SK-N-MC (cell line): ENCODE data around the gene PRKAR2A.
A peak's percentile ranks its signal among the peaks of the same experiment; 100 is the strongest.

Experiments used
- DNase-seq: peaks from one replicate; pipeline ENCODE4 v3.0.0-alpha.2; 2011; ENCODE audit warnings: low read depth, low spot score
- H3K27ac ChIP-seq: fragments of 200-600 bp; sonication (generic); 2 replicates; pipeline ENCODE4 v1.5.1; 2016; ENCODE audit warnings: mixed run types
- H3K36me3 ChIP-seq: fragments of 200-600 bp; sonication (generic); 2 replicates; pipeline ENCODE4 v1.6.1; 2017; ENCODE audit warnings: antibody characterized with exemption, low read length, mixed read lengths; ENCODE audit not compliant: insufficient read depth
- H3K4me3 ChIP-seq: fragments of 200-600 bp; sonication (generic); 2 replicates; pipeline ENCODE4 v1.5.1; 2016
- H3K9ac ChIP-seq: fragments of 200-600 bp; sonication (generic); 2 replicates; pipeline ENCODE4 v1.8.0; 2017; ENCODE audit warnings: mixed run types, mixed read lengths; ENCODE audit not compliant: insufficient read length
- H3K9me3 ChIP-seq: fragments of 200-600 bp; sonication (generic); 2 replicates; pipeline ENCODE4 v1.6.1; 2017; ENCODE audit warnings: low read depth, mild to moderate bottlenecking, antibody characterized with exemption, low read length, moderate library complexity, mixed read lengths
- EZH2 ChIP-seq: fragments of 200-600 bp; sonication (generic); IDR thresholded peaks from one replicate; pipeline ENCODE4 v1.6.1; 2017; ENCODE audit warnings: antibody characterized with exemption
- FOXP2 ChIP-seq: optimal IDR thresholded peaks from 2 replicates; pipeline ENCODE3; 2011; ENCODE audit warnings: mild to moderate bottlenecking, moderate library complexity; ENCODE audit not compliant: insufficient read depth; ENCODE audit errors: extremely low read length, control extremely low read depth
- POLR2AphosphoS5 ChIP-seq: IDR thresholded peaks from 2 replicates; pipeline ENCODE4 v1.6.1; 2012; ENCODE audit warnings: mild to moderate bottlenecking, low read depth, low read length, borderline replicate concordance

Gene PRKAR2A

GRCh38 chr3:48852151-48852550 is 4.5 kb upstream of the PRKAR2A start:
- Histone ChIP-seq H3K9me3 (no peaks in the 10 kb centered on the region), H3K36me3 (no peaks in the 10 kb centered on the region), H3K4me3 (no peak overlapping the region), H3K27ac (no peak overlapping the region), H3K9ac (no peak overlapping the region)
- no peak for DNase-seq
- no peak for TF ChIP-seq FOXP2
- no peak for TF ChIP-seq EZH2
- no peak for TF ChIP-seq POLR2AphosphoS5

GRCh38 chr3:48851407-48851806 is 3.7 kb upstream of the PRKAR2A start:
- Histone ChIP-seq H3K27ac (no peak overlapping the region), H3K4me3 (no peak overlapping the region), H3K9me3 (no peaks in the 10 kb centered on the region), H3K9ac (no peak overlapping the region), H3K36me3 (no peaks in the 10 kb centered on the region)
- DNase-seq = no peak
- no peak for TF ChIP-seq POLR2AphosphoS5
- no peak for TF ChIP-seq FOXP2
- no peak for TF ChIP-seq EZH2

- no peak overlapping the region for H3K27ac ChIP-seq
- H3K4me3 ChIP-seq = no peak overlapping the region
- H3K9ac ChIP-seq = no peak overlapping the region
Measured at GRCh38 chr3:48848816-48849515, 1.3 kb upstream of the PRKAR2A start.

GRCh38 chr3:48847053-48847503 is 596 bp downstream of the PRKAR2A start:
- DNase-seq = no peak
- Histone ChIP-seq H3K4me3 (peak overlapping the region; percentile 77), H3K36me3 (no peaks in the 10 kb centered on the region), H3K27ac (no peak overlapping the region), H3K9me3 (no peaks in the 10 kb centered on the region), H3K9ac (peak overlapping the region; percentile 64)
- TF ChIP-seq POLR2AphosphoS5 (no peak), EZH2 (no peak), FOXP2 (no peak)

More at GRCh38 chr3:48848816-48849515, 1.3 kb upstream of the PRKAR2A start:
- no peak for DNase-seq
- Histone ChIP-seq H3K9me3 (no peaks in the 10 kb centered on the region), H3K36me3 (no peaks in the 10 kb centered on the region)
- TF ChIP-seq POLR2AphosphoS5 (no peak), EZH2 (no peak), FOXP2 (no peak)

GRCh38 chr3:48845170-48845569 is 2.5 kb downstream of the PRKAR2A start:
- no peak overlapping the region for H3K9ac ChIP-seq

GRCh38 chr3:48837163-48837562 is 10.5 kb downstream of the PRKAR2A start:
- Histone ChIP-seq H3K36me3 (no peaks in the 10 kb centered on the region), H3K27ac (no peak overlapping the region), H3K9me3 (no peaks in the 10 kb centered on the region), H3K9ac (no peak overlapping the region), H3K4me3 (no peak overlapping the region)
- no peak for DNase-seq
- no peak for TF ChIP-seq POLR2AphosphoS5
- no peak for TF ChIP-seq FOXP2

More at GRCh38 chr3:48845170-48845569, 2.5 kb downstream of the PRKAR2A start:
- no peak for DNase-seq
- no peaks in the 10 kb centered on the region for H3K9me3 ChIP-seq
- TF ChIP-seq EZH2 (no peak), FOXP2 (no peak), POLR2AphosphoS5 (no peak)
- no peaks in the 10 kb centered on the region for H3K36me3 ChIP-seq
- no peak overlapping the region for H3K4me3 ChIP-seq
- no peak overlapping the region for H3K27ac ChIP-seq

GRCh38 chr3:48835650-48836366 is 11.9 kb downstream of the PRKAR2A start:
- Histone ChIP-seq H3K9ac (no peak overlapping the region), H3K9me3 (no peaks in the 10 kb centered on the region), H3K27ac (no peak overlapping the region), H3K4me3 (no peak overlapping the region), H3K36me3 (no peaks in the 10 kb centered on the region)
- TF ChIP-seq FOXP2 = no peak
- no peak for TF ChIP-seq POLR2AphosphoS5
- TF ChIP-seq EZH2 = no peak
- DNase-seq = no peak

- no peak overlapping the region for H3K9ac ChIP-seq
- H3K4me3 ChIP-seq = no peak overlapping the region
- no peak for DNase-seq
- no peak overlapping the region for H3K27ac ChIP-seq
- TF ChIP-seq EZH2 = no peak
- no peak for TF ChIP-seq POLR2AphosphoS5
- no peak for TF ChIP-seq FOXP2
- H3K36me3 ChIP-seq = no peaks in the 10 kb centered on the region
- H3K9me3 ChIP-seq = no peaks in the 10 kb centered on the region
Measured at GRCh38 chr3:48832684-48833083, 15.0 kb downstream of the PRKAR2A start.
